Vagina (tissue), 2 donors: ENCODE measurements around the gene ALDH16A1.

Experiments
- POLR2A ChIP-seq, 2 donors: fragments of 450-650 bp; IDR thresholded peaks; one replicate each; pipeline ENCODE4 v1.6.1; 2017; ENCODE audit warnings: antibody characterized with exemption in 2 of 2, mild to moderate bottlenecking in 2 of 2, moderate library complexity in 2 of 2
- TF ChIP-seq, protein P1 (sequence below), 3 experiments: fragments of 450-650 bp in 2 of 3; fragments of 200-600 bp in 1 of 3; sonication (generic) in 1 of 3; IDR thresholded peaks; one replicate each; pipeline ENCODE4 v1.5.1; 2017 to 2019; ENCODE audit warnings: antibody characterized with exemption in 3 of 3, mild to moderate bottlenecking in 2 of 3, moderate library complexity in 2 of 3

DNA sequence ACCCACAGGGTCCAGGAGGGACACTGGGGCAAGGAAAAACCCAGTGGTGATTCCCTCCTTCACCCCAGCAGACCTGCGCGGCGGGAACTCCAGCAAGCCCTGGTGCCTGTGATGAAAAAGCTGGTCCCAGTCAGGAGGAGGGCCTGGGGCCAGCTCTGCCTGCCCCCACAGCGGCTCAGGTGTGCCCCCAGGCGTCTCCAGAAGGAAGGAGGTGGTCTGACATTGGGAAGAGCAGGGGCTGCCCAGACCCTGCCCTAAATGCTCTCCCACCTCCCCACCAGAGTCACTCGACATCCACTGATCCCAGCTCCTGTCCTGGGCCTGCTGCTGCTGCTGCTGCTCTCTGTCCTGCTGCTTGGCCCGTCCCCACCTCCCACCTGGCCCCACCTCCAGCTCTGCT is 35.9 kb upstream of the ALDH16A1 start:
- TF ChIP-seq, protein P1, sequence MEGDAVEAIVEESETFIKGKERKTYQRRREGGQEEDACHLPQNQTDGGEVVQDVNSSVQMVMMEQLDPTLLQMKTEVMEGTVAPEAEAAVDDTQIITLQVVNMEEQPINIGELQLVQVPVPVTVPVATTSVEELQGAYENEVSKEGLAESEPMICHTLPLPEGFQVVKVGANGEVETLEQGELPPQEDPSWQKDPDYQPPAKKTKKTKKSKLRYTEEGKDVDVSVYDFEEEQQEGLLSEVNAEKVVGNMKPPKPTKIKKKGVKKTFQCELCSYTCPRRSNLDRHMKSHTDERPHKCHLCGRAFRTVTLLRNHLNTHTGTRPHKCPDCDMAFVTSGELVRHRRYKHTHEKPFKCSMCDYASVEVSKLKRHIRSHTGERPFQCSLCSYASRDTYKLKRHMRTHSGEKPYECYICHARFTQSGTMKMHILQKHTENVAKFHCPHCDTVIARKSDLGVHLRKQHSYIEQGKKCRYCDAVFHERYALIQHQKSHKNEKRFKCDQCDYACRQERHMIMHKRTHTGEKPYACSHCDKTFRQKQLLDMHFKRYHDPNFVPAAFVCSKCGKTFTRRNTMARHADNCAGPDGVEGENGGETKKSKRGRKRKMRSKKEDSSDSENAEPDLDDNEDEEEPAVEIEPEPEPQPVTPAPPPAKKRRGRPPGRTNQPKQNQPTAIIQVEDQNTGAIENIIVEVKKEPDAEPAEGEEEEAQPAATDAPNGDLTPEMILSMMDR (IDR thresholded peaks at IDR 0.05): no peak
- no peak for TF ChIP-seq POLR2A (IDR thresholded peaks at IDR 0.05)
